GM19240 (cell line): ENCODE data around the gene KRT10.
"Not testable (repeated sequence)": the region's sequence is repeated elsewhere in the genome, so short reads cannot be mapped to it uniquely, and the experiment has no call there.

Source experiments
- DNase-seq: peaks from one replicate; pipeline ENCODE4 v3.0.0; 2011; ENCODE audit warnings: low spot score; ENCODE audit not compliant: insufficient read length

KRT10 gene

DNA sequence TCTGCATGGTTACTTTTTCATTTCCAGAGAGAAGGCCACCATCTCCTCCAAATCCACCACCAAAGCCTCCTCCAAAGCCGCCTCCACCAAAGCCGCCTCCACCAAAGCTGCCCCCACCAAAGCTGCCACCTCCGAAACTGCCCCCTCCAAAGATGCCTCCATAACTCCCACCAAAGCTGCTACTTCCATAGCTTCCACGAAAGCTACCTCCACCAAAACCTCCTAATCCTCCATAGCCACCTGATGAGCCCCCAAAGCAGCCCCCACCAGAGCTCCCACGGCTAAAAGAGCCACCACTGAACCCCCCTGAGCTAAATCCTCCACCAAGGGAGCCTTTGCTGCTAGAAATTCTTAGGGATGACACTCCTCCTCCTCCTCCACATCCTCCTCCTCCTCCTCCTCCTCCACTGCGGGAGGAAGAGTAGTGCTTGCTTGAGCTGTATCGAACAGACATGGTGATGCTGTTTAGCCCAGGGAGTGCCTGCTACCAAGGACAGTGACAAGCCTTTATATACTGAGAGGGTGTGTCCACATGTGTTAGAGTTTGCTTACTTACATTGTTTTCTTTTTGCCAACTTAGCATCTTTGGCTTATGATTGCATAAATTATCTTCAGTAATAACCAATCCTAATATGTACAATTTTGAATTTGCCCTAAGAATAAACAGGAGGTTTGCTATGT, at the start of gene KRT10:
Gene KRT10, minus strand, starts transcription at position 483 of the 681 bp plus-strand sequence. Its CDS starts 29 bp downstream, at position 454.
- DNase-seq, result no peak

DNA sequence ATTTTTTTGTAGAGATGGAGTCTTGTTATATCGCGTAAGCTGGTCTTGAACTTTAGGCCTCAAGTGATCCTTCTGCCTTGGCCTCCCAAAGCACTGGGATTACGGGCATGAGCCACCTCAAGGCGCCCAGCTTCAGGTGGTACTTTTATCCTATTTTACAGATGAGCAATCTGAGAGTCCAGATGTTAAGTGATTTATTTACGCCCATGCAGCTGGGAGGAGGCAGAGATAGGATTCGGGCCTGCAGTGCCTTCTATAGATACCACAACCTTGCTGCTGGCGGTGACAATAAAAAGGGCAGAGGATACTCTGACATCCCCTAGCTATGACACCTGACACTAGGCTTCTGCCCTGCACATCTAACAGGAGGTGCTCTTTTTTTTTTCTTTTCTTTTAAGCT, 48.9 kb upstream of the KRT10 start:
- DNase-seq, result no peak

- no peak for DNase-seq
These were observed 47.7 kb upstream of the KRT10 start for GRCh38 chr17:40870136-40870535.

DNA sequence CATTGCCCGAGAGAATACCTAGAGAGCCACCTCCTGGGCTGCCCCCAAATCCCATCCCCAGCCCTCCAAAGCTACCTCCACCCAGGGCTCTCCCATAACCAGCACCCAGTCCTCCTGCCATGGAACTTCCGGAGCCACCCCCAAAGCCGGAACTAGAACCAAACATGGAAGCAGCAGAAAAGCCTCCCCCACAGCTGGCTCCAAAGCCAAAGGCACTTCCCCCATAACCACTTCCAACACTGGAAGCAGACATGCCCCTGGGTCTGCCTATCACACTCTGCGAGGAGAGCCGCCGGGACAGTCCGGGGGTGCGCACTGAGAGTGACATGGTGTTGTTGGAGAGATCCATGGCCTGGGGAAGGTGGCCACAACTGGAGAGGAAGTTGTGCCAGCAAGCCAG, 44.4 kb upstream of the KRT10 start, which contains the start of gene KRT12:
Gene KRT12, minus strand, starts transcription at position 386 of the 400 bp plus-strand sequence. Its CDS starts 37 bp downstream, at position 349.
- no peak for DNase-seq

DNA sequence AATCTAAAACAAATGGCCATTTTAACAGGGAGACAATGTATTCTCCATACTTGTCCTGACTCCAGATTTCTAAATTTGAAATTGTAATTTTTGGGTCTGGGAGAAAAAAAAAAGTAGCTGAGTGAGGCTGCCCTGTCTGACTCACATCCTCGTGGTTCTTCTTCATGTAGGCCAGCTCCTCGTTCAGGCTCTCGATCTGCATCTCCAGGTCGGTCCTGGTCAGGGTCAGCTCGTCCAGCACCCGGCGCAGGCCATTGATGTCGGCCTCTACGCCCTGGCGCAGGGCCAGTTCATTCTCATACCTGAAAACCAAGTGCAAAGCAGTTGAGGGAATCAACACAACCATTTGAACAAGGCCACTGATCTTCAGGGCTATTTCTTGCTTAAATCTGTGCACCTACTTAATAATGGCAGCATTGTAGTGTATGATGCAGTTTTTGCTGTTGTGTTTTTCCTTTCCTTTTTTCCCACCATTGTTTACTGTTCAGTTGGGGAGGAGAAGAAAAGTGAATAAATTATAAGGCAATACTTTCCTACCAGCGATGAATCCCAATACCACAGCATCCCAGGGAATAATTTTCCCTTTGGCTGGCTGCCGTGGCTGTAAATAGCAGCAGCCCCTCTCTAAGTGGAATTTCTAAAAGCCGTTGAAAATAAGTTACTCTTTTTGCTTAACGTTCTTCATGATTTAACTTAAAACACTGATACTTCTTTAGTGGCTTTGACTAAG, 42.4 kb upstream of the KRT10 start:
- no peak for DNase-seq

GRCh38 chr17:40862985-40863733, 40.7 kb upstream of the KRT10 start:
- DNase-seq, result no peak

- DNase-seq, result no peak
These were observed 37.1 kb upstream of the KRT10 start for GRCh38 chr17:40859536-40859935.

DNA sequence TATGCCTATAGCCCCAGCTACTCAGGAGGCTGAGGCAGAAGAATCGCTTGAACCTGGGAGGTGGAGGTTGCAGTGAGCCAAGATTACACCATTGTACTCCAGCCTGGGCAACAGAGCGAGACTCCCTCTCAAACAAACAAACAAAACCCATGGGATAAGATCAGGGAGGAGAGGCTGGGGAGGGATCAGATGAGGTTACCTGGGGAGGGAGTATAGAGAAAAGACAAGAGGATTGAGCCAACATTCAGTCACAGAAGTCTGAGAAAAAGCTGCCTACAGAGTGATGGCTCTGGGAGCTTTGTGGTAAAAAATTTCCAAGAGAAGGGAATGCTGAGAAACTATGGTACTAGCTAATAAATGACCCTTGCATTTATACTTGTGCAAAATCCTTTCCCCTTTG, 36.3 kb upstream of the KRT10 start:
- DNase-seq, result not testable (repeated sequence)

DNA sequence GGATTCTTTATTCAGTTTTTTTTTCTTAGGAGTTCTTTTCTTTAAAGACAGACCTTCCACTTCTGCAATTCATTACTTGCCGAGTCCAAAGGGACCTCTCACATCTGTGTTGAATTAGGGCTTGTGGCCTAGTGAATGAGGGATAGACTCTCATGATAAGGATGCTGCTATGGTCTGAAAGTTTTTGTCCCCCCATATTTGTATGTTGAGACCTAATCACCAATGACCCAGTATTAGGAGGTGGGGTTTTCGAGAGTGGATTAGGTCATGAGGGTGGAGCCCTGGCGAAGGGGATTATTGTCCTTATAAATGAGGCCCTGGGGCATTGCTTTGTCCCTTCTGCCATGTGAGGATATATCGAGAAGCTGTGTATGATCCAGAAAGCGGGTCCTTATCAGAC, 35.1 kb upstream of the KRT10 start:
- no peak for DNase-seq

DNA sequence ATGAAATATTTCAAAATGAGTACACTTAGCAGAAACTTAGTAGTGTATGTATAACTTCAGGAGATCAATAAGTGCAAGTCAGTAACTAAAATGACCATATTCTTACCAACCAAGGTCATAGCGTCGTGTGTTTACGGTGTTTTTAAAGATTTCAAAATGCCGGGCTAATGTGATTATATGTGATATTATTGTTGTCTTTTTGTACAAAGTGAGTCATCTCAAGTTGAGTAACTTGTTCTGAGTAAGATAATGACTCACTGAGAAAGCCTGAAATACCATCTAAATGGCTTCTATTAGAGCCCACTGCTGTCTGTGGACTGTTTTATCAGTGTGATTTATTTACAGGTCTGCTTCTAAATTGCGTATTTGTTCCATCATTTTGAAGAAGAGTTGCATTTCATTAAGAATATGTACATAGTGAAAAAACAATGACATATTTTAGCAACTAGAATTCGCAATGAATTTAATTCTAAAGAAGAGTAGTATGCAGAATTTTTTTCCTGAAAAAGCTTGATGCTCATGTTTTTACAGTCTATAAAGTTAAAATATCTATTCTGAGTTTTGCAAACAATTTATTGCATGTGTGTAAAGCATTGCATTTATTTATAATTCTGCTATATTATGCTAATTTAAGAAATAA, 31.9 kb upstream of the KRT10 start:
- DNase-seq, result no peak

- no peak for DNase-seq
These were observed 29.9 kb upstream of the KRT10 start for GRCh38 chr17:40852364-40852763.

- DNase-seq, result no peak
These were observed 28.0 kb upstream of the KRT10 start for GRCh38 chr17:40850293-40850972.

DNA sequence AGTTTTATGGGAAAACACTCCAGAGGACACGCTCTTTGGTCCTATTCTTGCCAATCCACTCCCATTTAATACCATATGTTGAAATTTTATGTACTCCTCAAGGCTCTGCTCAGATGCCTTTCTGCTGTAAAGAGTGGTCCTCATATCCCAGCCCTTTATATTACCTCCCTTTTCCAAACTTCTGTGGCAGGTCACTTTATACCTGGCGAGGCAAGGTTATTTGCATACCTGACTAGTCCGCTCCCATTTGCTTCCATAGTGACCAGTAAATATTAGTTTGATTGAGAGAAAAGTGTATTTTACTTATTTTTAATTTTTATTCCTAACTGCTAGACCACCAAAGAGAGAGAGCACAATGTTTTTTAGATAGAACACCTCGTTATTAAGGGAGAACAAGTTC, 27.3 kb upstream of the KRT10 start:
- DNase-seq, result no peak

DNA sequence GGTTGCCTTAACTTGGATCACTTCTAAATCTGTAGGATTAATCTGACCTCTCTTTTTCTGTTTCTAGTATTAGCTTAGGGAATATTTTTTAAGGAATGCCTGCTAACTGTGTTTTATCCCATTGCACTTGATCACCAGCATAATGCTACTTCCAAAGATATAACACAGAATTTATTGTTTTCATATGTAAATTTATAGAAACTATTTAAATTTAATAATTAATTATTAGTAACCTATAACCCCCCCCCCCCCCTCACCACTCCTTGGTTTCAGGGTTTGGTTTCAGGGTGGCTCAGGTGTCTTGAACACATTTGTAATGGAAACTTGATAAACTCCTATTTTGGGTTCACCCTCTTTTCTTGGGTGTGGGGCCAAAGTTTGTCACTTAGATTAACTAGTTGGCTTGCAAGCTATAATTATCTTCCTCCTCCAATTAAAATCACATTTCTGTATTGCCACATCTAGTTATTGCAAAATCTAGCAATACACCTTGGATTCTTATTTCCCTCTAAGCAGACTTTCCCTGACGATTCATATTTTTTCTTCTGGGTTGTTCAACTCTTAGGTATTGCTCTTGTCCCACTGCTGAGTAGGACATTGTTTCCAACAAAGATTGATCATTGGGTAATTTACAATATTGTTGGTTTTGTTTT, 26.3 kb upstream of the KRT10 start:
- DNase-seq, result no peak

DNA sequence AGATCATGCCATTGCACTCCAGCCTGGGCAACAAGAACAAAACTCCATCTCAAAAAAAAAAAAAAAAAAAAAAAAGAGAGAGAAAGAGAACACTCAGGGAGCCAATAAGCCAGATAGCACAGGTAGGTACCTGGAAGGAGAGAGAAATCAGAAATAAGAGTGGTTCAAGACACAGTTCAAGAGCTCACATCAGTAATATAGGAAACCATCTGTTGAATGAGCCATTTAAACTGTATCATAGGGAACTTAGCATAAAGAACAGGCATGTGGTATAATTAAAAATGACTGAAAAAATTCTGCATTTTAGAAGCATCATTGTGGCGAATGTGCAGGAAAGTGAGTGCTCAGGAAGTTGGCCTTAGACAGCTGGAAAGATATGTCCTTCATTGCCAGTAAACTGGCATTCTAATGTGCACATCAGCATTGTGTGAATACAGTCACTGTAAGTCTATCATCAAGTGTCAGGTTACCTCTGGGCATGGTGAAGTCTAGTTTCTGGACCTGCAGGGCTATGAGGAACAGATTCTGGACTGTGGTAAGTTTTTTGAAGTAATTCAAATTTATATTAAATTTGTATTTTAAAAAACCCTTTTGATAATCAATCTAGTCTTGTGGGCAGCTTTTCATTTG, 24.2 kb upstream of the KRT10 start:
- no peak for DNase-seq

- DNase-seq, result no peak
These were observed 22.3 kb upstream of the KRT10 start for GRCh38 chr17:40844671-40845107.

GRCh38 chr17:40843242-40843641, 20.8 kb upstream of the KRT10 start:
- DNase-seq, result no peak

GRCh38 chr17:40841246-40841645, 18.8 kb upstream of the KRT10 start:
- no peak for DNase-seq

DNA sequence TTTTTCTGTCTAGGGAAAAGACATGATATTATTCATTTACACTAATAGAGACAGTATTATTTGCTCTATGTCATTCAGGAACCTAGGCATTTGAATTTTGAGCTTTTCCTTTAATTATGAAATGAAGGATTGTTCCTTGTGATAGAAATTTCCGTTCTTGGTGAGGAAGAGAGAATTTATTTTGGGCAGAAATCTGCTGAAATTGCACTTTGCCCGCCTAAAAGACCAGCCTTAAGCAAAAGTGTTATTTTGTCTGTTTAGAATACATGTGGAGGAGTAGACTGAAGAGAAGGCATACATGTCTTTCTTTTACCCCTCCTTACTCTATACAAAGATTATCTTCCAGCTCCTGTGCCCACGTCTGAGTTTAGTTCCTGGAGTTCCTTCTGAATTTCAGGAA, 16.8 kb upstream of the KRT10 start:
- no peak for DNase-seq

- DNase-seq, result no peak
These were observed 13.6 kb upstream of the KRT10 start for GRCh38 chr17:40836020-40836419.
